Stimulated activated naive CD4-positive, alpha-beta T cell (primary cell): ENCODE data around the gene GDPD5.
A peak's percentile ranks its signal among the peaks of the same experiment; 100 is the strongest.

ENCODE experiments used
- DNase-seq, 6 experiments: peaks; one replicate each; lab custom pipeline; 2025; lab: John Stamatoyannopoulos, UW

The GDPD5 gene

DNA sequence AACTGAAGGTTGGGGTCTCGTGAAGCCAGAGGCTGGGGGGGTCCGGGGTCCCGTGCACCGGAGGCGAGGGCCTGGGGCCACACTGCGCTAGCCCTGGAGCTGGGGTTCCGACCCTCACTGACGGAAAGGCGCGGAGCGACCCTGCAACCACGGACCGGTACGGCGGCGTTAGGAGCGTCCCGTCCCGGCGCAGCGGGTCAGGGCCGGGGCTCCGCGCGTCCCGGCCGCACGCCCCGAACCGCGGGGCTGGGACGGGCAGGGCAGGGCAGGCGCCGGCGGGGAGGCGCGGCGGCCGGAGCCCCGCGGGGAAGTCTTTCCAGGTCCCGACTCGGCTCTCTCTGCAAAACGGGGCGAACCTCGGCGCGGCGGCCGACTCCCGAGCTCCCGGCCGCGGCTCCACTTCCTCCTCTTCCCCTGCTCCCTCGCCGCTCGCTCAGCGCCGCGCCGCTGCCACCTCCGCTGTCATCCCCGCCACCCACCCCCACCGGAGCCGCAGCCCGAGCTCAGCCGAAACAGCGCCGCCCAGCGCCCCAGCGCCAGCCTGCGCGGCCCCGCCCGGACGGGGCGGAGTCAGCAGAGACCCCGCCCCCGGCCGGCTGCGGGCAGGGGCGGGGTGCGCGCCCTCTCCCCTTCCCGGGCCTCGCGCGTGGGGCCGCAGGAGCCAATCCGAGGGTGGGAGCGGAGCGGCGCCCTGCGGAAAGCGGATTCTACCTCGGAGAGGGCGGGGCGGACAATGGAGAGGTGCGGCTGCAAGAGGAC, at the start of gene GDPD5:
TSS of gene GDPD5 (minus strand) at position 509 of the 759 bp plus-strand sequence. CDS start 48,206 bp downstream, outside the sequence.
- peak; percentile 81 to 92 (median 86) for DNase-seq

- DNase-seq: no peak
These were observed 49.2 kb upstream of the GDPD5 start for GRCh38 chr11:75574698-75575602.

DNA sequence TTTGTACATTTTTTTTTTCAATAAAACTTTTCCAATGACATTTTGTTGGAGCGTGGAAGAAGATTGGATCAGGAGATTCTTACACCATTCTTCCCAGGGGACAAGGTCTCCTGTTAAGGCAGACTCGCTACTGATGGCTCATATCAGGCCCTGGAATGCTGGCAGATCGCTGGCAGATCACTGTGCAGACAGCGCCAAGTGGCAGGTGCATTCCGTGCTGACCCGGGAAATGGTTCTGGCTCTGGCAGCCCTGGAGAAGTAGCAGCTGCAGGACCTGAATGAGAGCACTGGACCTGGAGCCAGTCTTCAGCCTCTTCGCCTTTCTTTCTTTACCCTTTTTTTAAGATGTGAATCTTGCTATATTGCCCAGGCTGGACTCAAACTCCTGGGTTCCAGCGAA, 47.0 kb upstream of the GDPD5 start:
- no peak for DNase-seq

GRCh38 chr11:75571625-75572024, 45.9 kb upstream of the GDPD5 start:
- no peak for DNase-seq

GRCh38 chr11:75570559-75571139, 44.9 kb upstream of the GDPD5 start:
- no peak for DNase-seq

GRCh38 chr11:75568616-75569219, 43.0 kb upstream of the GDPD5 start:
- no peak for DNase-seq

DNA sequence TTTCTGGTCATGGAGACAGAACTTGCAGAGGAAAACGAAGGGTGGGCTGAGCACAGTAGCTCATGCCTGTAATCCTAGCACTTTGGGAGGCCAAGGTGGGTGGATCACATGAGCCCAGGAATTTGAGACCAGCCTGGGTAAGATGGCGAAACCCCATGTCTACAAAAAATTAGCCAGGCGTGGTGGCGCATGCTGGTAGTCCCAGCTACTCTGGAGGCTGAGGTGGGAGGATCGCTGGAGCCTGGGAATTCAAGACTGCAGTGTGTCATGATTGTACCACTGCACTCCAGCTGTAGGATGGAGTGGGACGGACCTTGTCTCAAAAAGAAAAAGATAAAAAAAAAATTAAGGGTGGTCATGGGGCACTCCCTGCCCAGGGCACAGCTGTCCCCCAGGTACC, 42.2 kb upstream of the GDPD5 start:
- no peak for DNase-seq

- no peak for DNase-seq
These were observed 41.1 kb upstream of the GDPD5 start for GRCh38 chr11:75566763-75567279.

GRCh38 chr11:75565916-75566762, 40.4 kb upstream of the GDPD5 start:
- no peak for DNase-seq

DNA sequence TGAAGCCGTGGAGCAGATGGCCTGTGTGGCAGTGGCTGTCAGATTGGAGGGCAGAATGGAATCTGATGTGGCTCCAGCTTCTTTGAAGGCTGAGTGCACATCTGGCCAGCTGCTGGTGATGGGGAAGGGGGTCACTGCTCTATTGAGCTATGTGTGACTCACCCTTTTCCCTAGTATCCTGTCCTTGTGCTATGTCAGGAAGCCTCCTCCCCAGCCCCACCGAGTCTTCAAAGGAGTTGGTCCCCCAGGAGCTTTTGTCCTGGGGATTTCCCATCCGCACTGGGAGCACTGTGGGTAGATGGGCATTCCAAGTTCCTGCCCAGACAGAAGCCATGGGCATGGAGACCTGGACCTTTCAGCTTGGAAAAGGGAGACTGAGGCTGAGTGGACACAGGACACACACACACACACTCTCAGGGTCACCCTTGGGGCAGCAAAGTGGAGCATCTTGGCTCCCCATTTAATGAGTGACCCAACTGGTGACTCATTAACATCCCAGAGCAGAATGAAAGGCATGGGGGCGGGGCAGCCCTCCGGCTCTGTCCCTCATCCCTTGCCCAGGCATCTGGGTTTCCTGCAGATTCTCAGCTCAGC, 39.6 kb upstream of the GDPD5 start:
- DNase-seq: no peak

- DNase-seq: no peak
These were observed 38.3 kb upstream of the GDPD5 start for GRCh38 chr11:75563978-75564552.

GRCh38 chr11:75563501-75563977, 37.8 kb upstream of the GDPD5 start:
- DNase-seq: no peak

DNA sequence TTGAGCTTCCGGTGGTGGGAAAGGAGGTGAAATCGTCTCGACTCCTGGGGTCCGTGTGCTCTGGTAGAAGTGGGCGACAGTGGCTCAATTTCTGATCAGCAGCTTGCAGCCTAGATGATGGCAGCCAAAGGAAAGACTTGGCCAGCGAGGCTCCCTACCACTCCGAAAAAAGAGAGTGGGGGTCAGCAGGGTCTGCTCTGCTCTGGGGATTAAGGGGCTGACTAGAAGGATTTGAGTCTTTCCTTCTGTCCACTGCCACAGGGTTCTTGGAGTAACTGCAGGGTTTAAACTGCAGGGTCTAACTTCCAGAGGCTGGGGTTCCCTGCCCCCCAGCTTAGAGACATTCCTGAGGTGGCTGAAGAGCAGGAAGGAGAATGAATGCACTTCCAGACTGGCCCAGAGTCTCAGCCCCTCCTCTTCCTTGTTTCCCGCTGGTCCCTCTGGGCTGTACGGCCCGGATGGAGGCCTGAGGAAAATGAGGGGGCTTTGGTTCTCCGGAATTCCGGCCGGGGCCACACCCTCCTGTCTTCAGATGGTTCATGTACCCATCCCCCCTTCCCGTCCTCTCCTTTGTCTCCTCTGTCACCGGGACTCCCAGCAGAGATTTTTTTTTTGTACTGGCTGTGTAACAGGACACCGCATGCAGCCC, 37.2 kb upstream of the GDPD5 start:
- DNase-seq: no peak

DNA sequence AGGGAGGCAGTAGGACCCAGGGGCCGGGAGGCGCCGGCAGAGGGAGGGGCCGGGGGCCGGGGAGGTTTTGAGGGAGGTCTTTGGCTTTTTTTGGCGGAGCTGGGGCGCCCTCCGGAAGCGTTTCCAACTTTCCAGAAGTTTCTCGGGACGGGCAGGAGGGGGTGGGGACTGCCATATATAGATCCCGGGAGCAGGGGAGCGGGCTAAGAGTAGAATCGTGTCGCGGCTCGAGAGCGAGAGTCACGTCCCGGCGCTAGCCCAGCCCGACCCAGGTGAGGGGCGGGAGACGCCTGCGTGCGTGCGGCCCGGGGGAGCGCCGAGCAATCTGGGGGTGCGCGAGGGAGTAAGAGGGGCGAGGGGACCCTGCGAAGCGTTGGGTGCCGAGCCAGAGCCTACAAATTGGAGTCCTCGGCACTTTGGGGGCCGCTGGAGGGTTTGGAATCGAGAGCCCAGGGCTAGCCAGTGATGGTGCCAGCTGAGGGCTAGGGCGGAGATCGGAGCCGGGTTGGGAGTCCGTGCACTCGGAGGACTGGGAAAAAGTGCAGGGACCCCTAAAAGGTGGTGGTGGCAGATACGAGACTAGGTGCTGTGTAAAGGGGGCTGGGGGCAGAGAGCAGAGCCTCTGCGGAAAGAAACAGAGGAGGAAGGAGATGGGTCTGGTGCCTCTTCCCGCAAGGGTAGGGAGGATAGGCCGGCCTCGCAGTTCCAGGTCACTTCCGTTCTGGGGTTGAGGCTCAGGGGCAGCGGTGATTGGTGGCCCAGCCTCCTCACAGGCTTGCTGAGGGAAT, 36.5 kb upstream of the GDPD5 start, which contains the start of gene SERPINH1:
TSS of gene SERPINH1 (plus strand) at position 206 of the 788 bp plus-strand sequence. CDS start 4,097 bp downstream, outside the sequence.
- peak; percentile 18 to 68 (median 48) for DNase-seq

DNA sequence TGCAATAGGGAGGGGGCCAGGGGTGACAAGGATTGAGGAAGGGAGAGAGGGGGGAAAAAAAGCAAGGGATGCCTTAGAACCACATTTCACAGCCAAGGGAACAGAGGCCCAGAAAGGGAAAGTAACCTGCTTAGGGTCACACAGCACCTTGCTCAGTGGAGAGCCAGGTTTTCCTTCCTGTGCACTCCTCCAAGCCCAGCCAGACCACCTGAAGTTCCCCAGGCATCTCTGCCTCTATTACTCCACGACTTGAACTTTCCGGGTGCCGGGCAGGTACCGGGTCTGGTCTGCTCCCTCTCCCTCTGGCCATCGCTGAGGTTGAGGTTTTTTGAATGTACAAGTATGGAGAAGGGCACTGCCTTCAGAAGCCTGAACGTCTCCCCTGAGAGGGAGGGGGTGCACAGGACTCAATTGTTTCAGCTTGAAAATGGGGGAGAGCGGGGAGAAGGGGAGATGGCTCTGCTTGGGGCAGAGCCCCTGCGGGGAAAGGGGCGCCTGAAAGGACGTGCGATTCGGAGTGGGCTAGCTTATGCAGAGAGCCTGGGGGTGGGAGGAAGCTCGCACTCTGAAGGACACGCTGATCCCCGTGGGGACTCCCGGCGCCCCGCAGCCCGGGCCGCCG, 35.8 kb upstream of the GDPD5 start:
- DNase-seq: no peak

GRCh38 chr11:75560644-75561043, 34.9 kb upstream of the GDPD5 start:
- DNase-seq: no peak

- DNase-seq: no peak
These were observed 33.5 kb upstream of the GDPD5 start for GRCh38 chr11:75558939-75559843.
